HepG2 (cell line): ENCODE data around the gene HABP2. TPM values are rescaled to one million over a fixed set of nuclear protein-coding genes. Genes with fewer than 3 reads are reported as not detected.

ENCODE experiments used
- ATAC-seq: fragments of 200-7000 bp; cut with Tn5 transposase; 3 replicates; pipeline ENCODE4 v1.9.1; 2020; ENCODE audit warnings: mild to moderate bottlenecking, moderate library complexity
- BruUV-seq: library from RNA; stranded (reverse); fragments of 400-500 nt; replicated peaks from 2 replicates; lab custom pipeline; 2021; lab: Mats Ljungman, UMichigan
- CTCF ChIA-PET: fragments of 300-600 bp; formaldehyde crosslinking; extraction: SDS; loops from one replicate; lab custom pipeline; 2021; ENCODE audit warnings: low total read pairs, inconsistent platforms, low intra/inter-chr PET ratio; lab: Yijun Ruan, JAX
- POLR2A ChIA-PET: fragments of 350-600 bp; sonication (Branson Sonifier 250); formaldehyde crosslinking; loops from one replicate; lab custom pipeline; 2020; ENCODE audit warnings: antibody characterized with exemption, inconsistent platforms; lab: Yijun Ruan, JAX
- DNase-seq: peaks from one replicate; pipeline ENCODE4 v3.0.0-alpha.2; 2015; ENCODE audit warnings: low spot score
- FAIRE-seq: peaks from 3 replicates; lab custom pipeline; 2011; peaks lifted over from hg19 to GRCh38; lab: Jason Lieb, UNC
- H2AFZ ChIP-seq: one replicate; pipeline ENCODE4 v1.6.1; 2011; ENCODE audit warnings: low read length, inconsistent platforms
- H3K27ac ChIP-seq: fragments of 300-600 bp; 3 replicates; pipeline ENCODE4 v1.8.0; 2011; ENCODE audit warnings: mixed run types, mild to moderate bottlenecking, mixed read lengths, low read length, inconsistent platforms; ENCODE audit not compliant: insufficient read depth; ENCODE audit errors: extremely low read length
- H3K27me3 ChIP-seq, 2 experiments: fragments of 200-600 bp in 1 of 2; 2 replicates in 1 of 2; 3 replicates in 1 of 2; pipeline versions ENCODE4 v1.6.0 to v1.8.0; 2011; ENCODE audit warnings: low read length in 2 of 2, mild to moderate bottlenecking in 2 of 2, moderate library complexity in 2 of 2, inconsistent platforms in 1 of 2; ENCODE audit not compliant: insufficient read depth in 2 of 2, control insufficient read depth in 1 of 2
- H3K36me3 ChIP-seq, 2 experiments: fragments of 200-600 bp in 1 of 2; replicated peaks in 1 of 2; 2 replicates in 1 of 2; 3 replicates in 1 of 2; pipeline versions ENCODE4 v1.5.1 to v1.8.0; 2011; ENCODE audit warnings: low read length in 2 of 2, inconsistent platforms in 1 of 2; ENCODE audit not compliant: insufficient read depth in 2 of 2, control insufficient read depth in 1 of 2
- H3K4me1 ChIP-seq: 2 replicates; pipeline ENCODE4 v1.5.1; 2012; ENCODE audit warnings: low read length, inconsistent platforms; ENCODE audit not compliant: insufficient read depth
- H3K4me2 ChIP-seq: 2 replicates; pipeline ENCODE4 v1.6.0; 2011; ENCODE audit warnings: low read depth, low read length, inconsistent platforms
- H3K4me3 ChIP-seq, 3 experiments: fragments of 200-600 bp in 1 of 3; sonication (generic), shearing (Covaris generic) in 1 of 3; replicated peaks in 1 of 3; 2 replicates each; pipeline ENCODE4 v1.5.1; 2011 to 2016; ENCODE audit warnings: low read length in 3 of 3, inconsistent platforms in 2 of 3, low read depth in 2 of 3, mild to moderate bottlenecking in 2 of 3, control low read depth in 1 of 3, mixed read lengths in 1 of 3; ENCODE audit not compliant: insufficient read depth in 1 of 3
- H3K79me2 ChIP-seq: one replicate; pipeline ENCODE4 v1.6.1; 2011; ENCODE audit warnings: low read length, inconsistent platforms; ENCODE audit not compliant: insufficient read depth
- H3K9ac ChIP-seq: 2 replicates; pipeline ENCODE4 v1.6.0; 2011; ENCODE audit warnings: mild to moderate bottlenecking, low read depth, low read length, inconsistent platforms; ENCODE audit not compliant: insufficient read depth
- H3K9me3 ChIP-seq: 2 replicates; pipeline ENCODE4 v1.5.1; 2012; ENCODE audit warnings: mild to moderate bottlenecking, low read length
- H4K20me1 ChIP-seq: 2 replicates; pipeline ENCODE4 v1.6.0; 2011; ENCODE audit warnings: inconsistent platforms, mild to moderate bottlenecking, low read length, moderate library complexity; ENCODE audit not compliant: insufficient read depth
- DDIT3 ChIP-seq: sonication (generic); formaldehyde crosslinking; IDR thresholded peaks from 2 replicates; pipeline ENCODE4 v1.4.0; 2020; ENCODE audit warnings: mild to moderate bottlenecking, missing genetic modification reagents
- EHMT2 ChIP-seq: fragments of 200-600 bp; sonication (generic); IDR thresholded peaks from 2 replicates; pipeline ENCODE4 v1.7.0; 2017; ENCODE audit warnings: antibody characterized with exemption, low read depth, low read length, borderline replicate concordance
- HMGA1 ChIP-seq: sonication (generic); formaldehyde crosslinking; conservative IDR thresholded peaks from 2 replicates; pipeline ENCODE4 v1.4.0; 2020; ENCODE audit warnings: missing genetic modification reagents
- MEIS2 ChIP-seq: sonication (generic); formaldehyde crosslinking; IDR thresholded peaks from 2 replicates; pipeline ENCODE4 v1.9.0; 2021; ENCODE audit warnings: mild to moderate bottlenecking, missing genetic modification reagents
- MIER2 ChIP-seq: IDR thresholded peaks from 2 replicates; pipeline ENCODE4 v1.6.1; 2016; ENCODE audit warnings: missing biosample characterization, missing genetic modification reagents
- REST ChIP-seq, 2 experiments: IDR thresholded peaks; 2 replicates each; pipeline ENCODE4 v1.6.1; 2011 to 2012; ENCODE audit warnings: low read length in 2 of 2, borderline replicate concordance in 1 of 2, low read depth in 1 of 2, mild to moderate bottlenecking in 1 of 2, moderate library complexity in 1 of 2
- SMARCC2 ChIP-seq: fragments of 450-650 bp; IDR thresholded peaks from 2 replicates; pipeline ENCODE4 v1.6.1; 2017; ENCODE audit warnings: antibody characterized with exemption, mild to moderate bottlenecking
- THAP9 ChIP-seq: sonication (generic); formaldehyde crosslinking; IDR thresholded peaks from 2 replicates; pipeline ENCODE4; 2020; ENCODE audit warnings: missing genetic modification reagents, mild to moderate bottlenecking, borderline replicate concordance
- ZNF333 ChIP-seq: sonication (generic); formaldehyde crosslinking; IDR thresholded peaks from 2 replicates; pipeline ENCODE4 v1.4.0; 2020; ENCODE audit warnings: mild to moderate bottlenecking, missing genetic modification reagents, borderline replicate concordance
- ZNF614 ChIP-seq: IDR thresholded peaks from 2 replicates; pipeline ENCODE4 v1.6.1; 2018; ENCODE audit warnings: missing biosample characterization, missing genetic modification reagents, inconsistent platforms, borderline replicate concordance
- ZNF773 ChIP-seq: sonication (generic); formaldehyde crosslinking; IDR thresholded peaks from 2 replicates; pipeline ENCODE4 v1.4.0; 2020; ENCODE audit warnings: missing genetic modification reagents, borderline replicate concordance
- WGBS: methylation state at CpG from one replicate; pipeline ENCODE4 v1.1.6; 2017; ENCODE audit warnings: low lambda C conversion rate; 5-methylcytosine and 5-hydroxymethylcytosine counted together
- in situ Hi-C: cut with HindIII; loops from 2 replicates; pipeline ENCODE4 v1.10.0; 2017; ENCODE audit warnings: low pct_unique_long_range_greater_than_20kb; ENCODE audit not compliant: extremely low pct_ligation_motif_present
- intact Hi-C: fragments of 100-400 bp; cut with micrococcal nuclease; formaldehyde crosslinking; loops from one replicate; pipeline ENCODE4 v1.10.0; 2022; ENCODE audit not compliant: unreplicated experiment
- polyA plus RNA-seq, 8 experiments: library from polyadenylated mRNA; depleted of rRNA in 3 of 8; stranded (reverse) in 7 of 8; unstranded in 1 of 8; fragments of >200 nt; fragmentation: Illumina TruSeq in 4 of 8; extraction: Trizol in 4 of 8; gene quantifications; 2 replicates each; pipeline versions ENCODE4 v1.2.1 to v1.2.3, GENCODE V29; 2011 to 2016; ENCODE audit warnings: low read depth in 4 of 8, missing spikeins in 1 of 8, mixed read lengths in 1 of 8; ENCODE audit not compliant: insufficient read depth in 1 of 8
- total RNA-seq, 5 experiments: library from RNA; depleted of rRNA; stranded (reverse); fragments of >200 nt; fragmentation: Illumina TruSeq; extraction: Trizol; gene quantifications; 2 replicates each; pipeline ENCODE4 v1.2.3, GENCODE V29; 2016; ENCODE audit warnings: low read depth in 1 of 5

HABP2 gene
- total and polyA plus RNA-seq, 2 of the 13 experiments (the other 11 are each of a cell fraction or from before 2014, with no cell fraction given), result 0.12 to 0.13 TPM

GRCh38 chr10:113576852-113577251 lies 24.0 kb downstream of the HABP2 start:
- FAIRE-seq (no peak), ATAC-seq (no peak), DNase-seq (no peak)
- Histone ChIP-seq H3K4me3 (no peak overlapping the region), H3K27me3 (no peaks in the 10 kb centered on the region; a peak in 1 of 5 replicates), H3K4me1 (no peaks in the 10 kb centered on the region), H3K4me2 (no peak overlapping the region), H3K36me3 (no peaks in the 10 kb centered on the region), H3K9me3 (no peaks in the 10 kb centered on the region), H2AFZ (no peak overlapping the region), H3K27ac (no peak overlapping the region), H3K9ac (no peak overlapping the region), H4K20me1 (no peaks in the 10 kb centered on the region), H3K79me2 (no peaks in the 10 kb centered on the region)
- BruUV-seq, result no TSS peak
- intact Hi-C loops (no loop called here), in situ Hi-C loops (no loop called here)
- WGBS, result 36% methylated on average over 4 of the region's 4 CpGs
- CTCF ChIA-PET, result no interaction called here
- POLR2A ChIA-PET, result no interaction called here
- no peak for TF ChIP-seq DDIT3
- no peak for TF ChIP-seq THAP9 (CRISPR knock-in tag)
- no peak for TF ChIP-seq HMGA1 (CRISPR knock-in tag)
- TF ChIP-seq SMARCC2, result no peak
- TF ChIP-seq MIER2 (CRISPR knock-in tag), result peak; percentile 92
- TF ChIP-seq EHMT2, result peak; percentile 78; the same call in 1 of the 2 replicates
- no peak for TF ChIP-seq MEIS2 (CRISPR knock-in tag)
- TF ChIP-seq ZNF773 (CRISPR knock-in tag), result no peak
- TF ChIP-seq ZNF614, result no peak
- peak; percentile 51 to 93 for TF ChIP-seq REST (IDR thresholded peaks at IDR 0.05; ENCODE audit: borderline replicate concordance in 1 of 2, low read depth in 1 of 2, low read length in 2 of 2)
- no peak for TF ChIP-seq ZNF333 (CRISPR knock-in tag)
